Superior temporal gyrus (tissue), 1 donor: Measurements from ENCODE around the gene MAPK4.
"Not testable (repeated sequence)": the region's sequence is repeated elsewhere in the genome, so short reads cannot be mapped to it uniquely, and the experiment has no call there.

Source experiments
- DNase-seq: peaks from one replicate; pipeline ENCODE4 v3.0.0-alpha.2; 2016; ENCODE audit errors: extremely low spot score

The MAPK4 gene

DNA sequence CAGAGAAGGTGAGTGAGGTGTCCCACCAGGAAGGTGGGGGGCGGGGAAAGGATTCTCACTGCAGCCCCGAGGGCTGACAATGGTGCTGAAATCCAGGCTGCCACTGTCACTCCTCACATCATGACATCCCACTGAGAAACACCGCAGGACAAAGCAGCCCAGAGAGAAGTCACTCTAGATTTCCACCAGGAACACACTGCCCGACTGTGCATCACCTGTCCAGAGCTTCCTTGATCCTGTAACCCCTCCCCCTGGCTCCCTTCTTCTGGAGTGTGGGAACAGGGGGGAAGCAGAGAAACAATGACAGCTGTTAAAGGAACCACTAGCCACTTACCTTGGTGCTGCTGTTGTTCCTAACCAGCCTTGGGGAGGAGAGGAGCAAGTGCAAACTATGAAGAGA, 190.1 kb downstream of the MAPK4 start:
- no peak for DNase-seq

DNA sequence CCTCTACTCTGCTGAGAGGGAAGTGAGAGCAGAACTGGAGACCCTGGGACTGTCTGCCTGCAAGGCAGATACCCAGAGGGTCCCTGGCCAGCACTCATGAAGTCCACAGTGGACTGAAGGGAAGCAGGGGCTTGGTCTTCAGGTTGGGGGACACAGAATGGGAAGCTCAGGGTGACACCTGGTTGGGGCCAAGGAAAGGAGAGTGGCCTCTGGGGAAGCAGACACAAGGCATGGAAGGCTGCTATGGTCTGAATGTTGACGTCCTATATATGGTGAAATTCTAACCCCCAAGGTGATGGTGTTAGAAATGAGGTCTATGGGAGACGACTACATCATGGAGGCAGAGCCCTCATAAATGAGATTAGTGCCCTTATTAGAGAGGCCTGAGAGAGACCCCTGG, 190.7 kb downstream of the MAPK4 start:
- no peak for DNase-seq

DNA sequence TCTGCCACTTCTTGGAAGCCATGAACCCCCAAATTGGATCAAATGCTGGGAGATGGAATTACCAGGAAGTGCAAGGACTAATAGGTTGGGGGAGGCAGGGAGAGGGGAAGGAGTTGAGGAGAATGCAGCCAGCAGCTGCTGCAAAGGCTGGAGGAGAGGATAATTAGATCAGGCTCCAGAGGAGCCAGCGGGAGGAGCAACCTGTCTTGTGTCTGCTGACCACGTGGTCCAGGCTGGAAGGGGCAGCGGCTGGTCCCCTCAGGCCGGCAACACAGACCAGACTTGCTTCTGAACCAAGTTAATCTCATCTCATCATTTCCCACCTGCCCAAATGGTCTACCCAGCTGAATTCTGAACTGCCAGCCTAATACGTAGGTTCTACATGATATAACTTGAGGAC, 191.6 kb downstream of the MAPK4 start:
- DNase-seq, result no peak

GRCh38 chr18:50751947-50752346, 192.1 kb downstream of the MAPK4 start:
- DNase-seq, result no peak

GRCh38 chr18:50753311-50753710, 193.4 kb downstream of the MAPK4 start:
- no peak for DNase-seq

DNA sequence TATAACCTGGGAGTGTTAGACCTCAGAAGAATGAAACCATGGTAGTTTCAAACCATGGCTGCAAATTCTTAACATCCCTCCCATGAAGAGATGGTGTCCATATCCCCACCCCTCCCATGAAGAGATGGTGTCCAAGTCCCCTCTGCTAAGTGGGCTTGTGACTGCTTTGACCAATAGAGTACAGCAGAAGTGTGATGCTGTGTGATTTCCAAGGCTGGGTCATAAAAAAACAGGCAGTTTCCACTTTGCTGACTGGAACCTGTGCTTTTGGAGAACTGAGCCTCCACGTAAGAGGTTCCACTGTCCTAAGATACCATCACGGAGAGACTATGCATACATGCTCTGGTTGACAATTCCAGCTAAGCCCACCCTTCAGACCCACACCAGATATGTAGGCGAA, 194.4 kb downstream of the MAPK4 start:
- DNase-seq, result no peak

DNA sequence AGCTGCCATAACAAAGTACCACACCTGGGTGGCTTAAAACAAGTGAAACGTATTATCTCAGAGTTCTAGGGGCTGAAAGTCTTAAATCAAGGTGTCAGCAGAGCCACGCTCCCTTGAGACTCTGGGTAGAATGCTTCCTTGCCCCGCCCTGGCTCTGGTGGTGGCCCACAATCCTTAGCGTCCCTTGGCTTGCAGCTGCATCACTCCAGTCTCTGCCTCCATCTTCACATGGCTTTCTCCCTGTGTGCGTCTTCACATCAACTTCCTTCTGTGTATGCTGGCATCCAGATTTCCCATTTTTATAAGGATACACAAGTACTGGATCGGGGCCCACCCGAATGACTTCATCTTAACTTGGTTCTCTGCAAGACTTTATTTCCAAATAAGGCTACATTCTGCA, 197.5 kb downstream of the MAPK4 start:
- no peak for DNase-seq

DNA sequence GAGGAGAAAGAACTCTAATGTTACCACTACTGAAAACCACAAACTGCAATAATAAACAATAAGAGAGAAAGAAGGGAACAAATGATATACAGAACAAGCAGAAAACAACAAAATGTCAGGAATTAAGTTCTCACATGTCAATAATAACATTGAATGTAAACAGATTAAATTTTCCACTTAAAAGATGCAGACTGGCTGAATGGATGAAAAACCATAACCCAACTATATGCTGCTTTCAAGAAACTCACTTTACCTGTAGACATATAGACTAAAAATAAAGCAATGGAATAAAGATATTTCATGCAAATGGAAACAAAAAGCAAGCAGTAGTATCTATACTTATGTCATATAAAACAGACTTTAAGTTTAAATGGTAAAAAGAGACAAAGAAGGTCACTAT, 209.6 kb downstream of the MAPK4 start:
- DNase-seq, result no peak

GRCh38 chr18:50775207-50775606, 215.3 kb downstream of the MAPK4 start:
- no peak for DNase-seq

GRCh38 chr18:50775726-50776125, 215.8 kb downstream of the MAPK4 start:
- DNase-seq, result no peak

GRCh38 chr18:50776383-50776782, 216.5 kb downstream of the MAPK4 start:
- no peak for DNase-seq

DNA sequence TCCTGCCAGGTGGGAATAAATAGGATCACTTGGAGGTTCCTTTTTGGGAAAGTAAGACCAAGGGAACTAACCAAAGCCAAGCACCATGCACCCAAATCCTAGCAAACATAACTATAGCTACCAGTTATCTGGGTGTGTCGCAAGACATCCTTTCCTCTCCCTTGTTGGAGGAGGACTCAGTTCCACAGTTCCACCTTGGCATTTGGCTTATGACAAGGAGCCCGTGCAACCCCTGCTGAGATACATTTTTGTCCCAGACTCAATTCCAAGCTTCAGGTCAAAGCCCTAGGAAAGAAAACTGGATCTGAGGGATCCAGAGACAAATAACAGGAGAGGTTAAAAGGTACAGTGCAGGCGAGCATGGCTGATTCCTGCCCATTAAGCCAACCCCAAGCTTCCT, 219.1 kb downstream of the MAPK4 start:
- DNase-seq, result not testable (repeated sequence)
